Adrenal gland (tissue), 12 donors: ENCODE results near the gene OR7C2. TPM values are rescaled to one million over a fixed set of nuclear protein-coding genes. Genes with fewer than 3 reads are reported as not detected.

Experiments
- DNase-seq, 7 donors: peaks; one replicate each; pipeline ENCODE4 v3.0.0-alpha.2; 2019 to 2020
- H3K27ac ChIP-seq, 5 donors: fragments of 200-600 bp; sonication (generic) in 4 of 5; 1 replicate in 3 of 5; 2 replicates in 2 of 5; pipeline versions ENCODE4 v1.5.1 to v1.8.0; 2016 to 2020; ENCODE audit warnings: mild to moderate bottlenecking in 1 of 5
- H3K27me3 ChIP-seq: fragments of 200-600 bp; 2 replicates; pipeline ENCODE4 v1.8.0; 2021
- H3K36me3 ChIP-seq, 2 donors: fragments of 200-600 bp; replicated peaks in 1 of 2; 1 replicate in 1 of 2; 2 replicates in 1 of 2; pipeline versions ENCODE4 v1.5.1 to v1.8.0; 2018 to 2022
- H3K4me1 ChIP-seq, 2 donors: fragments of 200-600 bp; replicated peaks in 1 of 2; 1 replicate in 1 of 2; 2 replicates in 1 of 2; pipeline versions ENCODE4 v1.5.1 to v1.8.0; 2018 to 2021
- H3K4me3 ChIP-seq, 4 donors: fragments of 200-600 bp; sonication (generic) in 3 of 4; one replicate each; pipeline ENCODE4 v1.5.1; 2016 to 2018
- H3K9me3 ChIP-seq, 3 donors: fragments of 200-600 bp; sonication (generic) in 1 of 3; replicated peaks in 1 of 3; 1 replicate in 2 of 3; 2 replicates in 1 of 3; pipeline versions ENCODE4 v1.5.1 to v1.8.0; 2016 to 2021
- CTCF ChIP-seq, 6 experiments: fragments of 450-650 bp in 4 of 6; fragments of 200-600 bp in 2 of 6; sonication (generic) in 1 of 6; IDR thresholded peaks; 1 replicate in 5 of 6; 2 replicates in 1 of 6; pipeline versions ENCODE4 v1.5.1 to v1.8.0; 2016 to 2021; ENCODE audit warnings: antibody characterized with exemption in 6 of 6, mild to moderate bottlenecking in 2 of 6, moderate library complexity in 1 of 6
- POLR2A ChIP-seq, 2 donors: fragments of 450-650 bp; IDR thresholded peaks; one replicate each; pipeline ENCODE4 v1.6.1; 2017; ENCODE audit warnings: antibody characterized with exemption in 2 of 2, mild to moderate bottlenecking in 2 of 2, moderate library complexity in 1 of 2
- WGBS, 4 donors: extraction: QIAGEN DNeasy Blood & Tissue Kit in 2 of 4; methylation state at CpG; one replicate each; pipeline versions ENCODE4 v1.1.5 to v1.1.7; 2013 to 2017; 5-methylcytosine and 5-hydroxymethylcytosine counted together
- intact Hi-C, 2 donors: fragments of 100-400 bp; cut with DNase I; formaldehyde crosslinking; loops; one replicate each; pipeline versions ENCODE4 v1.14.1 to v1.15.0; 2022 to 2023
- polyA plus RNA-seq, 3 donors: library from polyadenylated mRNA; stranded (reverse); fragments of 200-250 nt in 2 of 3; fragments of 350-450 nt in 1 of 3; fragmentation: Illumina TruSeq in 1 of 3; extraction: RNeasy Lipid Tissue Mini Kit (QIAGEN cat#74804) in 1 of 3; gene quantifications; one replicate each; pipeline ENCODE4 v1.2.3, GENCODE V29; 2013 to 2014
- total RNA-seq, 9 donors: library from RNA; depleted of rRNA in 4 of 9; stranded (reverse); fragments of >200 nt in 4 of 9; fragments of 120-200 nt in 1 of 9; fragmentation: NEBNext Ultra II Directional in 1 of 9; extraction: Animal tissue kit (Norgen Biotek cat#: 25700) in 1 of 9; gene quantifications; one replicate each; pipeline versions ENCODE4 v1.1.0 to v1.2.4, GENCODE V29; 2013 to 2023
- donor health status: healthy with polysubstance abuse.
- donor health status: Bipolar disorder and iron deficiency.
- donor health status: DM: yes; HTN: yes; CAD: no.
- donor health status: DM: no; HTN: no; CAD: no.
- donor health status: DM: no; HTN: no; CAD: no.
- donor health status: DM: yes; HTN: yes; CAD: no.

OR7C2 gene
- total and polyA plus RNA-seq, 12 donors: not detected

DNA sequence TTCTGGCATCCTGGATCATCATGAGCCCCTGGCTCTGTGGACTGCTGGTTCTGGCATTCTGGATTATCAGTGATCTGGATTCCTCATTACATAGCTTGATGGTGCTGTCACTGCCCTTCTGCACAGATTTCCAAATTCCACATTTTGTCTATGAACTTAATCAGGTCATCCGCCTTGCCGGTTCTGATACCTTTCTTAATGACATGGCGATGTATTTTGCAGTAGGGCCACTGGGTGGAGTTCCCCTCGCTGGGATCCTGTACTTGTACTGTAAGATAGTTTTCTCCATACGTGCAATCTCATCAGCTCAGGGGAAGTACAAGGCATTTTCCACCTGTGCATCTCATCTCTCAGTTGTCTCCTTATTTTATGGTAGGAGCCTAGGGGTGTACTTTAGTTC lies 24.4 kb upstream of the OR7C2 start:
- WGBS, 4 donors: 49 to 65% (median 60%) methylated on average over 5 of the region's 5 CpGs

GRCh38 chr19:14933506-14933905 lies 7.8 kb upstream of the OR7C2 start:
- 53 to 79% (median 63%) methylated on average over 1 of the region's 1 CpG for WGBS, 4 donors
- intact Hi-C loops: no loop called here

More for the DNA sequence above, 24.4 kb upstream of the OR7C2 start:
- no peak for DNase-seq
- intact Hi-C loops: no loop called here
- no peaks in the 10 kb centered on the region for H3K9me3 ChIP-seq
- no peak overlapping the region for H3K4me3 ChIP-seq
- no peaks in the 10 kb centered on the region for H3K4me1 ChIP-seq
- peaks cover 10% of the 10 kb centered on the region for H3K27me3 ChIP-seq
- no peak overlapping the region for H3K27ac ChIP-seq
- TF ChIP-seq CTCF (IDR thresholded peaks at IDR 0.05) (no peak), POLR2A (IDR thresholded peaks at IDR 0.05) (no peak)
- no peaks in the 10 kb centered on the region for H3K36me3 ChIP-seq

GRCh38 chr19:14940266-14940665 lies 1.0 kb upstream of the OR7C2 start:
- intact Hi-C loops: no loop called here
- no peak for TF ChIP-seq POLR2A (IDR thresholded peaks at IDR 0.05)
- no peak for TF ChIP-seq CTCF (IDR thresholded peaks at IDR 0.05)
- WGBS, 4 donors: 79 to 86% (median 83%) methylated on average over 6 of the region's 6 CpGs
- Histone ChIP-seq H3K36me3 (no peaks in the 10 kb centered on the region), H3K27me3 (peaks cover 6% of the 10 kb centered on the region), H3K4me1 (no peaks in the 10 kb centered on the region), H3K27ac (no peak overlapping the region), H3K9me3 (no peaks in the 10 kb centered on the region), H3K4me3 (no peak overlapping the region)
- no peak for DNase-seq

More at GRCh38 chr19:14933506-14933905, 7.8 kb upstream of the OR7C2 start:
- no peak for DNase-seq
- TF ChIP-seq POLR2A (IDR thresholded peaks at IDR 0.05) (no peak), CTCF (IDR thresholded peaks at IDR 0.05) (no peak)
- Histone ChIP-seq H3K27ac (no peak overlapping the region), H3K4me1 (no peaks in the 10 kb centered on the region), H3K9me3 (no peaks in the 10 kb centered on the region), H3K4me3 (no peak overlapping the region), H3K36me3 (no peaks in the 10 kb centered on the region), H3K27me3 (no peaks in the 10 kb centered on the region)

DNA sequence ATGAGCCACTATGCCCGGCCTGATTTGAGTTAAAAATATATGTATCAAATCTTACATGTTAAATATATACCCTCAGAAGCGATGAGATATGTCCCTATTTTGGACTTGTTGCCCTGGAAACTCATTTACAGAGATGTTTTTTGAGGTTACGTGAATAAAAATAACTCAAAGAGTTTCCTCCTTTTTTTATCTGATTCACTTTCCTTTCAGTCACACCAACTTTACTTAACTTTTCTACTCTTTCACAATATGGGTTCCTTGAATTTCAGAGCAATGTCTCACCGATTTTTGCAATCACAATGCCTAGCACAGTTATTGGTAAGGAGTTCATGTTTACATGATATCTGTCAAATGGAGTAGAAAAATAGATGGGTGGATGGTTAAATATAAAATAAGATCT lies 2.3 kb downstream of the OR7C2 start:
- H3K4me1 ChIP-seq: no peaks in the 10 kb centered on the region
- no peak for DNase-seq
- WGBS, 4 donors: 53 to 62% (median 57%) methylated on average over 4 of the region's 4 CpGs
- H3K4me3 ChIP-seq: no peak overlapping the region
- H3K27ac ChIP-seq: no peak overlapping the region
- H3K36me3 ChIP-seq: no peaks in the 10 kb centered on the region
- TF ChIP-seq CTCF (IDR thresholded peaks at IDR 0.05) (no peak), POLR2A (IDR thresholded peaks at IDR 0.05) (no peak)
- peaks cover 12% of the 10 kb centered on the region for H3K27me3 ChIP-seq
- no peaks in the 10 kb centered on the region for H3K9me3 ChIP-seq
- intact Hi-C loops: no loop called here
